ENCODE results near the gene KRTAP10-4.

DNA sequence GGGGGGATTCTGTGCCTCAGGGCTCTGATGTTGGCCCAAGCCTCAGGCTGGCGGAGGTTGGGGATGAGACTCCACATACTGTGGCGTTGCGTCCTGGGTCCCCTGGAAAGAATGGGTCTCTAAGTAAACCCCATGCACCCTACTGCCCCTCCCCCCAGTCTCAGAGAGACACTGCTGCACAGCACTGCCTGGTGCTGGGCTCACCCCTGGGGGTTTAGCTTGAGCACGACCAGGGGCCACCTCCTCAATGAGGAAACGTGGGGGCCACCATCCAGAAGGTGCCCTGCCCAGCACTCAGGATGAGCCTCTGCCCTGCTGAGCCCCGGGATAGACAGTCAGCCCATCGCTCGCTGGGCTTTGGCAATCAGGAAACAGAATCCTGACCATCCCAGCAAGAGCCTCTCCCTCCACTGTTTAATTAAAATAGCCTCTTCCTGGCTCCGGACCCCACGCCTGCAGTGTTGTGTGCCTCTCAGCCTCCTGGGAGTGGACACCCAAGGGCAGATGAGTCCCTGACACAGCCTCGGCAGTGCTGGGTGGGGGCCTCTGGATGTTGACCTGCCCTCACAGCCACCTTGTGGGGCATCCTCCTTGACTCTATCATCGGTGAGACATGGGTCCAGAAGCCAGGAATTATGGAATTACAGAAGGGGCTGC, 3.5 kb upstream of the KRTAP10-4 start:
- TF ChIP-seq, protein P1, sequence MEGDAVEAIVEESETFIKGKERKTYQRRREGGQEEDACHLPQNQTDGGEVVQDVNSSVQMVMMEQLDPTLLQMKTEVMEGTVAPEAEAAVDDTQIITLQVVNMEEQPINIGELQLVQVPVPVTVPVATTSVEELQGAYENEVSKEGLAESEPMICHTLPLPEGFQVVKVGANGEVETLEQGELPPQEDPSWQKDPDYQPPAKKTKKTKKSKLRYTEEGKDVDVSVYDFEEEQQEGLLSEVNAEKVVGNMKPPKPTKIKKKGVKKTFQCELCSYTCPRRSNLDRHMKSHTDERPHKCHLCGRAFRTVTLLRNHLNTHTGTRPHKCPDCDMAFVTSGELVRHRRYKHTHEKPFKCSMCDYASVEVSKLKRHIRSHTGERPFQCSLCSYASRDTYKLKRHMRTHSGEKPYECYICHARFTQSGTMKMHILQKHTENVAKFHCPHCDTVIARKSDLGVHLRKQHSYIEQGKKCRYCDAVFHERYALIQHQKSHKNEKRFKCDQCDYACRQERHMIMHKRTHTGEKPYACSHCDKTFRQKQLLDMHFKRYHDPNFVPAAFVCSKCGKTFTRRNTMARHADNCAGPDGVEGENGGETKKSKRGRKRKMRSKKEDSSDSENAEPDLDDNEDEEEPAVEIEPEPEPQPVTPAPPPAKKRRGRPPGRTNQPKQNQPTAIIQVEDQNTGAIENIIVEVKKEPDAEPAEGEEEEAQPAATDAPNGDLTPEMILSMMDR (IDR thresholded peaks at IDR 0.05), result no peak
- no peak for TF ChIP-seq EZH2 (IDR thresholded peaks at IDR 0.05; ENCODE audit: borderline replicate concordance, insufficient read depth, low read depth, low read length, poor library complexity, severe bottlenecking)
